HG02970 (cell line): ENCODE measurements around the gene PANX2.

ENCODE experiments used
- ATAC-seq: cut with Tn5 transposase; IDR thresholded peaks from one replicate; pipeline ENCODE4 v1.9.1; 2021; ENCODE audit warnings: mild to moderate bottlenecking, moderate library complexity, moderate number of reproducible peaks; ENCODE audit not compliant: unreplicated experiment, low FRiP score

Gene PANX2

GRCh38 chr22:50225200-50225969, 54.9 kb downstream of the PANX2 start:
- no peak for ATAC-seq

GRCh38 chr22:50226063-50226874, 55.7 kb downstream of the PANX2 start:
- ATAC-seq = no peak

GRCh38 chr22:50226875-50227165, 56.3 kb downstream of the PANX2 start:
- no peak for ATAC-seq

GRCh38 chr22:50227579-50228215, 57.2 kb downstream of the PANX2 start:
- ATAC-seq = no peak

GRCh38 chr22:50228366-50228765, 57.8 kb downstream of the PANX2 start:
- ATAC-seq = no peak

- no peak for ATAC-seq
Observed at GRCh38 chr22:50229370-50229769, 58.8 kb downstream of the PANX2 start.
